ENCODE results near the gene MIAT. TPM values are rescaled to one million over a fixed set of nuclear protein-coding genes. Genes with fewer than 3 reads are reported as not detected.

Gene MIAT
- total RNA-seq, 1 experiment from 2014 or later, result 0.48 TPM

DNA sequence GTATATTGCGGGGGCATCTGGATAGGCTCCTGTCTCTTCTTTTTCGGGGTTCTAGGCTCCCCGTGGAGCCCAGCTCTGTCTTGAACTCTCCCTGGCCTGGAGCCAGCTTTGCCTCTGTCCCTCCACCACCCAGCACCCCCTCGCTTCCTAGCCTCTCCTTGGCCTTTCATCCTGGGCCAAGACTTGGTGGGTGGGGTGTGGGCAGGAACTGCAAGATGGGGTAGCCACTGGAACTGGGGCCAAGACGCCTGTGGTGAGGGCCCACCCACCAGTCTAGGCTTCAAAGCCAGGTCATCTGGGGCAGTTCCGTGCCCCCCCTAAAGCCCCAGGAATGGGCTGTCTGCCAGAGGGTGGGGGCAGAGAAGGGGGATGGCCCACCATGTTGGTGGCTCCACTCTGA is 37.9 kb upstream of the MIAT start:
- H3F3A ChIP-seq (ENCODE audit: insufficient read depth, low read depth), result no peaks in the 10 kb centered on the region
- H3K27ac ChIP-seq, result no peak overlapping the region
- no peak overlapping the region for H3K4me3 ChIP-seq
- H3K4me1 ChIP-seq (replicated peaks; ENCODE audit: insufficient read depth), result no peaks in the 10 kb centered on the region
- ChIA-PET POLR2A (ENCODE audit: unreplicated experiment) (no interaction called here), CTCF (no interaction called here)
- no peaks in the 10 kb centered on the region for H3K79me2 ChIP-seq (ENCODE audit: low read depth)
- H3K9me3 ChIP-seq (ENCODE audit: insufficient read depth, low read depth), result no peaks in the 10 kb centered on the region
- no TSS peak for BruUV-seq (replicated peaks)
- no peak for DNase-seq
- H3K36me3 ChIP-seq (ENCODE audit: low read depth), result no peaks in the 10 kb centered on the region
- no peaks in the 10 kb centered on the region for H3K9me2 ChIP-seq (ENCODE audit: insufficient read depth)
- no peaks in the 10 kb centered on the region for H4K20me1 ChIP-seq (ENCODE audit: insufficient read depth)
- H2AFZ ChIP-seq, result no peak overlapping the region
- intact Hi-C loops (cut with micrococcal nuclease; ENCODE audit: unreplicated experiment), result no loop called here
- no peak overlapping the region for H3K4me2 ChIP-seq
- no peak for TF ChIP-seq EZH2 (IDR thresholded peaks at IDR 0.05; ENCODE audit: low read depth)
- TF ChIP-seq, protein P1, sequence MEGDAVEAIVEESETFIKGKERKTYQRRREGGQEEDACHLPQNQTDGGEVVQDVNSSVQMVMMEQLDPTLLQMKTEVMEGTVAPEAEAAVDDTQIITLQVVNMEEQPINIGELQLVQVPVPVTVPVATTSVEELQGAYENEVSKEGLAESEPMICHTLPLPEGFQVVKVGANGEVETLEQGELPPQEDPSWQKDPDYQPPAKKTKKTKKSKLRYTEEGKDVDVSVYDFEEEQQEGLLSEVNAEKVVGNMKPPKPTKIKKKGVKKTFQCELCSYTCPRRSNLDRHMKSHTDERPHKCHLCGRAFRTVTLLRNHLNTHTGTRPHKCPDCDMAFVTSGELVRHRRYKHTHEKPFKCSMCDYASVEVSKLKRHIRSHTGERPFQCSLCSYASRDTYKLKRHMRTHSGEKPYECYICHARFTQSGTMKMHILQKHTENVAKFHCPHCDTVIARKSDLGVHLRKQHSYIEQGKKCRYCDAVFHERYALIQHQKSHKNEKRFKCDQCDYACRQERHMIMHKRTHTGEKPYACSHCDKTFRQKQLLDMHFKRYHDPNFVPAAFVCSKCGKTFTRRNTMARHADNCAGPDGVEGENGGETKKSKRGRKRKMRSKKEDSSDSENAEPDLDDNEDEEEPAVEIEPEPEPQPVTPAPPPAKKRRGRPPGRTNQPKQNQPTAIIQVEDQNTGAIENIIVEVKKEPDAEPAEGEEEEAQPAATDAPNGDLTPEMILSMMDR (conservative IDR thresholded peaks at IDR 0.05), result no peak
- peaks cover 63% of the 10 kb centered on the region for H3K27me3 ChIP-seq (ENCODE audit: insufficient read depth, low read depth)

DNA sequence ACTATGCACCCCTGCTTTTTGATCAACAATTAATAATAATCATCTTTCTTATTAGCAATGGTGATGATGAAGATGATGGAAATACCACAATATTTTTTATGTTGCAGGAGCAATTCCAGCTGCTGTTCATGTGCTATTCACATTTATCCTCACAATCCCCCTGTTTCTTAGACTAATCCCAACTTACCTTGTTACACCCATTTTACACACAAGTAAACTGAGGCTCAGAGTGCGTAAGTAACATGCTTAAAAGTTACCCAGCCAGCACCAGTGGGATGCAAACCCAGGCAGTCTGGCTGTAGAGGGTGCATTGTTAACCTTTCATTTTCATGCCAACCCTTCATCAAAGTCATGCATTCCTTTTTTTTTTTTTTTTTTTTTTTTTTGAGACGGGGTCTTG is 37.2 kb upstream of the MIAT start:
- ChIA-PET CTCF (no interaction called here), POLR2A (ENCODE audit: unreplicated experiment) (no interaction called here)
- H3K4me1 ChIP-seq (replicated peaks; ENCODE audit: insufficient read depth), result no peaks in the 10 kb centered on the region
- TF ChIP-seq EZH2 (IDR thresholded peaks at IDR 0.05; ENCODE audit: low read depth), result no peak
- TF ChIP-seq, protein P1 (conservative IDR thresholded peaks at IDR 0.05), result no peak
- no peaks in the 10 kb centered on the region for H3F3A ChIP-seq (ENCODE audit: insufficient read depth, low read depth)
- H2AFZ ChIP-seq, result no peak overlapping the region
- H3K27me3 ChIP-seq (ENCODE audit: insufficient read depth, low read depth), result peaks cover 62% of the 10 kb centered on the region
- H3K4me2 ChIP-seq, result no peak overlapping the region
- no peaks in the 10 kb centered on the region for H3K79me2 ChIP-seq (ENCODE audit: low read depth)
- no peaks in the 10 kb centered on the region for H3K9me3 ChIP-seq (ENCODE audit: insufficient read depth, low read depth)
- no peak overlapping the region for H3K4me3 ChIP-seq
- intact Hi-C loops (cut with micrococcal nuclease; ENCODE audit: unreplicated experiment), result no loop called here
- no peak overlapping the region for H3K27ac ChIP-seq
- no peaks in the 10 kb centered on the region for H4K20me1 ChIP-seq (ENCODE audit: insufficient read depth)
- no peaks in the 10 kb centered on the region for H3K36me3 ChIP-seq (ENCODE audit: low read depth)
- no peak for DNase-seq
- no TSS peak for BruUV-seq (replicated peaks)
- no peaks in the 10 kb centered on the region for H3K9me2 ChIP-seq (ENCODE audit: insufficient read depth)

DNA sequence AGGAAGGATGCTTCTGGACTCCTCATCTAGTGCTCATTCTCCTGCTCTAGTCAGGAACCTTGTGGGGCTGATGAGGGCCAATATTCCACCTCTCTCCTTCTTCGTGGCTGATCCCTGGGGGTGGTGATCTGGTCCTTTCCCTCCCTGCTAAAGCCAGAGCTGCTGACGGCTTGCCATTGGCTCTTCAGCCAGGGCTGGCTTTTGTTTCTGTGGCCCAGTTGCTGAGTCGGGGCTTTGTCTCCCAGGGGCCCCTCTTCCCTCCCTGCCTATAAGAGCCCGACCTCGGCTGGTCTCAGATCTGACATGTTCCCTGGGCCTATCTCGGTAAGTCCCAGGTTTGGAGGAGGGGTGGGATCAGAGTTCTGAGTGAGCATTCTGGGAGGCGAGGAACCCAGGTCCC is 35.7 kb upstream of the MIAT start, which contains the start of gene CRYBA4:
Gene CRYBA4, plus strand, starts transcription at position 301 of the 400 bp plus-strand sequence. CDS start 634 bp downstream, outside the sequence.
- Histone ChIP-seq H2AFZ (no peak within 1 kb of the TSS), H3K36me3 (ENCODE audit: low read depth) (no peaks in the 10 kb centered on the region), H3F3A (ENCODE audit: insufficient read depth, low read depth) (no peaks in the 10 kb centered on the region), H3K27me3 (ENCODE audit: insufficient read depth, low read depth) (peaks cover 53% of the 10 kb centered on the region; the same call in 1 of the 2 replicates), H3K4me3 (no peak within 1 kb of the TSS), H4K20me1 (ENCODE audit: insufficient read depth) (no peaks in the 10 kb centered on the region), H3K27ac (no peak within 1 kb of the TSS), H3K4me1 (replicated peaks; ENCODE audit: insufficient read depth) (no peaks in the 10 kb centered on the region), H3K9me3 (ENCODE audit: insufficient read depth, low read depth) (no peaks in the 10 kb centered on the region), H3K4me2 (no peak within 1 kb of the TSS), H3K79me2 (ENCODE audit: low read depth) (no peaks in the 10 kb centered on the region), H3K9me2 (ENCODE audit: insufficient read depth) (no peaks in the 10 kb centered on the region)
- intact Hi-C loops (cut with micrococcal nuclease; ENCODE audit: unreplicated experiment), result no loop called here
- ChIA-PET POLR2A (ENCODE audit: unreplicated experiment) (interaction anchor here (0.6 kb wide), 1 partner anchor 1213 kb away, joined by 7 read pairs; no protein-coding TSS in a partner anchor), CTCF (no interaction called here)
- TF ChIP-seq, protein P1 (conservative IDR thresholded peaks at IDR 0.05), result no peak
- TF ChIP-seq EZH2 (IDR thresholded peaks at IDR 0.05; ENCODE audit: low read depth), result no peak
- no TSS peak for BruUV-seq (replicated peaks)
- DNase-seq, result no peak
